Activated gamma-delta T cell treated with Interleukin-2 at 50 U/mL for 16 hours (primary cell): Measurements from ENCODE around the gene AKAP13.

Experiments
- DNase-seq: peaks from one replicate; pipeline ENCODE4 v3.0.0-alpha.2; 2020

The AKAP13 gene

DNA sequence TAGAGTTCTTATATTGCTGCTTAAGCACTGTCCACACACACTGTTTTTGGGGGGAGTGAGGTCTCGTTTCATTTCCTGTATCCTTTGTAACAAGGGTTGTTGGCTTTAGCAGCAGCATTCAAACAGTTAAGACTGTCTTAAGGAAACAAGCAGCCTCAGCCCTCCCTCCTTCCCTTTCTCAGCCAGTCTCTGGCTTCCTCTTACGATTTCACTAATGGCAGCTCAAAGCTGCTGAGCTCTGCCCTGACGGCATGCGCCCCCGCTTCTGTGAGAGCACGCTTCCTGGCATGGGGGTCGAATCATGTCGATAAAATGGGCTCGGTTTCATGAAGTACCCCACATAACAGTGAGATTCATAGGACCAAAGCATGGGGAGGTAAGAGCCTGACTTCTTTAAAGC is 309.3 kb downstream of the AKAP13 start:
- peak; percentile 62 for DNase-seq

DNA sequence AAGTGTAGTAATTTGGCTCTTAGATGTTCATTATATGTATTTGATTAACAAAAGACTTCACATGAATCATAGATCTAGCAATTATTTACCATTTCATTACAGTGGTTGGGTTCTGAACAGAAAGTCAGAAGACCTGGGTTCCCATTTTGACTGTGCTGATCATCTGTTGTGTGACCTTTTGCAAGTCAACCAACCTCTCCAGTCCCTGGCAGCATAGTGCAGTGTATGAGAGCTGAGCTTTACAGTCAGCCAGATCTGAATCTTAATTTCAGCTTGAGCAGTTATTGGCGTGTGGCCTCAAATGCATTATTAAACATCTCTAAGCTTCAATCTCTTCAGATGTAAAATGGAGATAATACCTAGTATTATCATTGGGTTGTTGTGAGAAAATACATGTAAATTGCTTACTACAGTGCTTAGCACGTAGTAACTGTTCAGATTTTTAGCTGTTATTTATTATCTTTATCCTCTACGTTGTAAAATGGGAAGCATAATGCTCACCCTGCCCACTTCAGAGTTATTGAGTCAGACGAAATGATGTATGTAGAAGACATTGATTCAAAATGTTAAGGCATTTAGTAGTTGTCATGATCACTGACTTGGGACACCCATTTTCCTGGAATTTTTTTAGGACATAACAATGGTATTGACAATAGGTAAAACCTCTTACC is 310.3 kb downstream of the AKAP13 start:
- no peak for DNase-seq

DNA sequence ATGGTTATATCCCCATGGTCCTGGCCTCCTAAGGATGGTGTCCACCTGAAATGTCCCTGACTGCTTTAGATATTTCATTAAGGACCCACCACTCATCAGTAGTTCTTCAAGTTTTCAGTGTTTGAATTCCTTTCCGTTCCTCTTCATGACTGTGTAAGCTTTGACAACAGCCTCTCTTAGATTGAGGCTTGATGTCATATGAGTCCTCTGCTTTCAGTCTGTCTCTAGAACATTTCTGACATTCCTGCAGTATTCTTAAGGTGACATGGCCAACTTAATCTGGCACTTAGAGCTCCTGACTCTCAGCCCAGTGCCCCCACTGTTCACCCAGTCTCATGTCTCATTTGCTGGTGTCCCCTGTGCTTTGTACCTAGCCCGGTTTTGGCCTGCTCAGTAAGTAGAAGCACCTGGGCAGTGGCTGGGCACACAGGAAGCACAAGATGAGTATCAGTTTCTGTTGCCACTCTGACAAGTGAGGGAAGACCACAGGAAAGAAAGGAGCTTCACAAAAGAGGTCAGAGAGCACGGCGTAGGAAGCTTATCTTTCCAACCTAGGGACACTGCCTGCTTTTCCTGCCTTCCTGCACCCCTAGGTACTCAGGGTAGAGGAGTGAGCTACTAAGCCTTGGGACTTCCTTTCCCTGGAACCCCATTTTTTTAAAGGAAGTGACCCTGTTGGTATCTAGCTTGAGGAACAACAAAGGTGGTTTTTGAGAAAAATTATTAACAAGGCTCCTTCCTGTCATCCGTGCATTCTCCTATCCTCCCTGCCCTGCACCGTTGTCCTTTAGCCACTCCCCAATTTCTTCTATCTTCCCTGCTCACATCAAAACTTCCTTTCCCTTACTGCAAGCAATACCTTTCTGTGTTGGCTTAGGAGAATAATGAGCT is 311.2 kb downstream of the AKAP13 start:
- peak; percentile 27 for DNase-seq

DNA sequence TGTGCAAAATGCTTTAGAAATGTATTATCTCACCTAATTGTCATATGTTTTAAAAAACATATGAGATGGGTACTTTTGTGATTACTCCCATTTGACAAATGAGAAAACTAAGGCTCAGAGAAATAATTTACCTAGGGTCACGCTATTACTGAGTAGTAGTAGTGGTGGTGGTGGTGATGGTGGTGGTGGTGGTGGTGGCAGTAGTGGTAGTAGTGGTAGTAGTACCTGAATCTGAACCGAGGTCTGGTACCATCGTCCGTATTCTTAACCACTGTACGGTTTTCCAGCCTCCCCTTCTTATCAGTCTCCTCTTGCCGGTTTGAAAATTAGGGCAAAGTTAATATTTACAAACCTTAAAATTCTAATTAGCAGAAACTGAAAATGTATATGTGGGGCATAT is 311.9 kb downstream of the AKAP13 start:
- DNase-seq, result no peak

DNA sequence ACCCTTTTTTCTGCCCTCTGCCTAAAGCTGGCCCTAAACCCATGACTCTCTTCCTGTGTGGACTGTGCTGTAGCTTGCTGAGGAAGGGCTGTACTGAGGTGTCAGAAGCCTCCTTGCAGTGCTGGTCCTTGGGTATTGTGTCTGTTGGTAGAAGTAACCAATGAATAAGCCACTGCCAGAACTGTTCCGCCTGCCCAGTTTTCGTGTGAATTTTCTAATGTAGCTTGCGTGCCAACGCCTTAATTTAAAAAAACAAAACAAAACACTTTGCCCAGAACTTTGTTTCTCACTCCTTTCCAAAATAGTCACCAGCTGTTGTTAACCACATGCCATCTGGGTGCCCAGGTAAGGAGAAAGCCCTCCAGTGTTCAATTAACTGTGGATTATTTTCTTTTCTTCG is 312.5 kb downstream of the AKAP13 start:
- DNase-seq, result peak; percentile 60

DNA sequence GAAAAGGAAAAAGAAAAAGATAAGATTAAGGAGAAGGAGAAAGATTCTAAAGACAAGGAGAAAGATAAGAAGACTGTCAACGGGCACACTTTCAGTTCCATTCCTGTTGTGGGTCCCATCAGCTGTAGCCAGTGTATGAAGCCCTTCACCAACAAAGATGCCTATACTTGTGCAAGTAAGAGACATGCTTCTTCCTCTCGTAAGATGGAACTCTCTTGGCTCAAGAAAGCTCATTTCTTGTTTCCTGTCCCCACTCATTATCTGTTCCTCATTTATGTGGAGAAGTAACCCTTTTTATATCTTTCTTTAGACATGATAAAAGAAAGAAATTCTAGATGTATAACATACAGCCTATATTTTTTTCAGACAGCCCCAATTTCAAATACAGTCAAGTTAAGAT is 312.9 kb downstream of the AKAP13 start:
- no peak for DNase-seq

DNA sequence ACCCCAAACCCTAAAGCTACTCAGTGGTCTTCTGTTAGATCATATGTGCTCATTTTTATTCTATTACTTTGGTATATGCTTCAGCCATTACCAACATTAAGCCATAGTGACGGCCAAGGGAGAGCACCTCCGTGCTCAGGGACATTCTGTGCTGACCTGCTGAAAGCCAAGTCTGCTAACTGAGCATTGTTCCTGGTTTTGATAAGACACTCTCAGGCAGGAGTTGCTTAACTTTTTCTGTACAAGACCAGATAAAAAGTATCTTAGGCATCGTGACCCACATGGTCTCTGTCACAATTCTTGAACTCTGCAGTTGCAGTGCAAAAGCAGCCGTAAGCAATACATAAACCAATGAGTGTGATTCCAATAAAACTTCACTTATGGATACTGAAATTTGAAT is 313.7 kb downstream of the AKAP13 start:
- no peak for DNase-seq

DNA sequence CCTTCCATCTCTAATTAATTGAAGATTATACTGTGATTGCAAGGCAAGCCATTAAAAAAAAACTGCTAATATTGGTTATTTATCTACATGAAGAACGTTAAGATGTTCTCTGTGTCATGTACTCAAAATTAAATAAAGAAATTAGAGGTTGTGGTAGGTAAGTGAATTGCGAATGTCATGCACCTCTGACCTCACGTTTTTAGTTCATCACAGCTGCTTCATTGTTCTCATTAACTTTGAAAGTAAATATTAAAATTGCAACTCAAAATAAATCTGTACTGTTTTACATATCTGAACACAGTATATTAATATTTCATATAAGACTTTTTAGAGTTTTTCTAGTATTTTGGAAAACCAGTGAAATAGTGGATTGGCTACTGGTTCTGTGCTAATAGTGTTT is 320.4 kb downstream of the AKAP13 start:
- DNase-seq, result no peak

DNA sequence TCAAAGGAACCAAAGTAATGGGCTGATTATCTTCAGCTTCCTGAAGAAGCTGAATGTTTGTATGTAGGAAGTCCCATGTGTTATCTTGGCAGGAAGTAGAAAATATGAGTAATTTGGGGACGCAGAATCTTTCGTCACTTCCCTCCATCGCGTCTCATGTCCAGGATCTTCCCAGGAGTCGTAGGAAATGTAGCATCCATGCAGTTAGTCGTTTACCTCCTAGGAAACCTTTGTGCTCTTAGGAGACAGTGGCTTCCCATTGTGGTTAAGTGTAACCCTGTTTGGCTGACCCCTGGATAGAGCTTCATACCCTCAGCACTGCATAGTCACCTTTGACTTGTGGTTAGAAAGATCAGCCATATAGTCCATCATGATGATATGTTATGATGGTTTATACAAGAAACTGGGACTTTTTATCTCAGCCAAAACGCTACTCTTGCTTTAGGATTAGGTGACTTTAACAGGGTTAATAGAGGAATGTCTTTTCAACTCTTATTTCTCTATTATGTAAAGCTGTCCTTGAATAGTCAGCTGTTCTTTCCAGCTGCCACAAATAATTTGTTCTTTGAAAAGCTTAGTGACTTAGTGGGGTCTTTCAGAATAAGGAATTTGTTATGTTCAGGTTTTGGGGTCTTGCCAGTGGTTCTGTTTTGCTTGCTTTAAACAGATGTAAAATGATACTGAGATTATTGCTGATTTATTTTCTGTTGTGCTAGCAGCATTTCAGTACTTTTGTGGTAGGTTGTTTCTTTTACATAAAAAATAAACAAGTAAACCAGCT is 322.1 kb downstream of the AKAP13 start:
- DNase-seq, result peak; percentile 17

DNA sequence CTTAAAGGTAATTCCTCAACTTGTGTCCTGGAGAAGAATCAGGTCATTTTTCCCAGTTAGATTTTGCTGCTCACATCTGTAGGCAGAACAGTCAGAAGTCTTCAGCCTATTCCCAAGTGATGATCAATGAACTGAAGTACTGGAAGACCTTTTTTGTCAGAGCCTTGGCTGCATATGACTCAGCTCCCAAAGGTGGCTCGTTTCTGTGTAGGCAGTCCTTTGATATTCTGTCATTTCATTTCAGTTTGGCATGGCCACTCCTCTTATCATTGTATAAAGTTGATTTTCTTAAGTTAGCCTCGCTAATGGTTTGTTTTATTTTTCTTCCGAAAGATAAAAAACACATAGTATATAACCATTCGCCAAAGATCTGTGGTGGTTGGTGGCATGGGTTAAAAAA is 323.7 kb downstream of the AKAP13 start:
- no peak for DNase-seq

DNA sequence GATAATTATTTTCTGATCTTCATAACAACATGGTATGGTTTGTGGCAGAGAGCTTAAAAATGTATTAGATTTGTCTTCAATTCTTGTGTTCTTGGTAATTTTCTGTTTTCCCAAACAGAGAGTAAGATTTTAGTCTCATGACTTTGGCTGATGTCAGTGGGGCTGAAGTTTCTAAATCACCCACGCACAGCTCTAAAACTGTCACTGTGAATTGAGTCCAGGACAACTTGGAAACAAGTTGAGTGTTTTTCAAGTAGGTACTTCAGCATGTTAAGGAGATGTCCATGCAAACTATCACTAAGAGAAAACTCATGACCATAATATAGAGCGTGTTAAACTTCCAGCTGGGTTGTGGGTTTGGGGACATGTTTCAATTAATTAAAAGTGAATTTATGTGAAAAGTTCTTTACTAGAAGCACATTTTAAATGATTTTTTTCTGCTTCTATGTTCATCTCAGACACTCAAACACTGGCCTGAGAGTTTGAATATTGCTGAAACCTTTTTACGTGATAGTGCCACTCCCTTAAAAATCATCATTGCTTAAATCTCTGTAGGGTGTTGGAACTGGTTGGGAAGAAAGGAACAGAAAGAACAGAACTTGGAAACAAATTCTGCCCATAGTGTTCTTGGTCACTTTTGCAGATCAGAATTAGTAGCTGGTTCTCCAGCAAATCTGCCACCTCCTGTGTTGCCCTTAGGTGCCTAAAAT is 324.5 kb downstream of the AKAP13 start:
- DNase-seq, result no peak

DNA sequence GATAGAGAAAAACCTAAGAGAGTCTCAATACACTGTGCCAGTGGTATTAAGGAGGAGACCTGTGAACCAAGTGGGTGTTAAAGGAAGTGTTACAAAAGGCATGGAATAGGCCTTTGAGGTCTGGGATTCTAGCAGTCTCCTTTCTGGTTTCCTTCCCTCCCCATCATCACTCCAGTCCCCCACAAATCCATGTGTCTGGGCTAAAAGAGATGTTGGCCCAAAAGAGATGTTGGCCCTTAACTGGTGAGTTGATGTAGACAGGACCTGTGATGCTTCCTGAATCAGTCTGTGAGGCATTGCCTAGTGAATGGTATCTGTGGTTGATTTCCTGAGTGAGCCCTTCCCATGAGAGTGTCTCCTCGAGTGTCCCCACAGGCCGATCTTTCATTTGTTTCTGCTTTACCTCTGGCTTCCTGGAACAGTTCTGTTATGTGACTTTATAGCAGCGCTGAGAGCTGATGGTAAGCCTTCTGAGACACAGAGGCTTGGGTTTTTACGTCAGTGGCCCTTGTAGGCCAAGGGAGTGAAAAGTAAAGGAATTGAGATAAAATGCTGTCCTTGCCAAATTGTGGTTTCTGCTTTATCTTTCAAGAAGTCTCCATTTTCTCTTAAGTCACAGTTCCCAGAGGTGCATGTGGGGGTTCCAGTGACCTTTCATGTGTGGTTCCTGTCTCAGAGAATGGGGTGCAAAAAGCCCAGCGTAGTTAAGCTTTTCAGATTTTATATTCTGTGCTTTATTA is 326.5 kb downstream of the AKAP13 start:
- DNase-seq, result peak; percentile 32

DNA sequence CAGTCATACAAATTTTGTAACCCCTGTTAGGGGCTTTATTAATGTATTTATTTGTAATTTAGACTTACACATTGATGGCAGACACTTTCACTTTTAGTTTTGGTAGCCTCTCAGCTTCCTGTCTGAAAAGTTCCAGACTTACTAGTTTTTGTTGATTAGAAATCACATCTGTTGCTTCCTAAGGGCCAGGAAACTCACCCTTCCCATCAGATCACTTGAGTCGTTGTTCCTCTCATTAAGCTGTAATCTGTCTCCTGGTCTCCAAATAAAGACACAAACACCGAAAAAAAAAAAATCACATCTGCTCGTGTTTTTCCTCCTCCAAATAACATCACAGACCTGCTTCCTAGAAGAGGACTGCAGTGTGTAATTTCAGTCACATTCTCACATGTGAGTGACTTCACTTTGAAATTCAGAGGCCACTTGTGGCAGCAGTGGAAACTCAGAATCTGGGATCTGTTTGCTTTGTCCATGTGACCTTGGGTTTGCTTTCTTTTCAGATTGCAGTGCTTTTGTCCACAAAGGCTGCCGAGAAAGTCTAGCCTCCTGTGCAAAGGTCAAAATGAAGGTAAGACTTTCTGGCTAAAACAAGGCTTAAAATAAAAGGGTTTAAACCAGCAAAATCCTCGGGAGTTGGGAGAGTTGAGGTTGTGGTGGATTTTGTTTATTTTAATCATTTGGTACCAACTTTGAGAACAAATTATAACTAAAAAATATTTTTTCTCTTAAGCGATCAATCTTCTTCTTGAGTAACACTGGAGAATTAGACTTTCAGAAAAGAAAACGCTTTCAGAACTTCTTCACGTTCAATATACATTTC is 327.3 kb downstream of the AKAP13 start:
- DNase-seq, result no peak

DNA sequence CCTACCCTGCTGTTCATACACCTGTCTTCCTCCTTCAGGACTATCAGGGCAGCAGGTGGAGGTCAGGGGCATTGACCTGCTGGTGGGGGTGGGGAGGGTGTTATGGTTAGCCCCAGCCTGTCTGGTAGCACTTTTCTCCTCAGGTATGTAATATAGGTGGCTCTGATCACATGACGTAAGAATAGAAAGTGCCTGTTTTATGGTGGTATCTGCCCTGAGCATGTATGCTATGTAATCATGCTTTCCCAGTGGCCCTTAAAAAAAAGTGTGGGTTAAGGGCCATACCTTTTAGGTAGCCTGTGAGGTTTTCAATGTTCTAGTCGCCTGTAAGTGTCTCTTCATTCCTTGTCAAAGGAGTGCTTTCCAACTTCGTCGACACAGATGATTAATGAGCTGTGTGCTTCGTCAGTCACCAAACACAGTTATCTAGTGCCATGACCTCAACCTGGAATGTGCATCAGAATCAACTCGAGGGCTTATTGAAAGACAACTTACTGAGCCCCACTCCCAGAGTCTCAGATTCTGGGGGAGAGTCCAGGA is 328.1 kb downstream of the AKAP13 start:
- DNase-seq, result no peak

DNA sequence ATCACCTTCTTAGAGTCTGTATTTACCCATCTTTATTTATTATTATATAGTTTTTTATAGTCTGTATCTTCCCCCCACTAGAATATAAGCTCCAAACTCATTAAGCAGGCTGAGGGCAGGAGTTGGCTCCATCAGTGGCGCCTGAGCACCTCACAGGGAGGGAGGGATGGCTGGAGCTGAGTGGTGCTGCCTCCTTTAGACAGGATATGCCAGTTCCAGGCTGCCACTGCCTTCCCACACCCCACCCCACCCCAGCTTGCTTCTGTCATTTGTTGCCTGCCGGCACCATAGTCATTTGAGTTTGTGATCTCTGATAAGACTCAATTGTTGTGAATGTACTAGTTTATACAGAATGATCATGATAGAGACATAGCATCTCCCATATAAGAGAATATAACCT is 328.8 kb downstream of the AKAP13 start:
- no peak for DNase-seq

DNA sequence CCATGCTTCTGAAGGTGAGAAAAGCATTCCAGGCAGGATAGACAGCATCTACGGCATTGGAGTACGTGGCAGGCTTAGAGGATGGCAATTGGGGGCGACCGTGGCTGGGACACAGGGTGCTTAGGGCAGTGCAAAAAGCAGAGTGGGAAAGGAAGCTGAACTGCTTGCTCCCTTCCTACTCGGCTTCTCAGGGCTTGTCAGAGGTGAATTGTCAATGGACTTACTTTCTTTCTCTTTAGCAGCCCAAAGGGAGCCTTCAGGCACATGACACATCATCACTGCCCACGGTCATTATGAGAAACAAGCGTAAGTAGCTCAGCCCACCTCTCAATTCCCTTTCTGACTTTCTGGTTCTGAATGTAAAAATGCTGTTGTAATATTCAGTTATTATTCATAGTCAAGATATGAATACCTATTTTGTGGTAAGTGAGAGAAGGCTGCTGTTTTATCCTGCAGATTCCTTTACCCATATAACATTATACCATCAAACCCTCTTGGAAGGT is 330.0 kb downstream of the AKAP13 start:
- DNase-seq, result no peak

DNA sequence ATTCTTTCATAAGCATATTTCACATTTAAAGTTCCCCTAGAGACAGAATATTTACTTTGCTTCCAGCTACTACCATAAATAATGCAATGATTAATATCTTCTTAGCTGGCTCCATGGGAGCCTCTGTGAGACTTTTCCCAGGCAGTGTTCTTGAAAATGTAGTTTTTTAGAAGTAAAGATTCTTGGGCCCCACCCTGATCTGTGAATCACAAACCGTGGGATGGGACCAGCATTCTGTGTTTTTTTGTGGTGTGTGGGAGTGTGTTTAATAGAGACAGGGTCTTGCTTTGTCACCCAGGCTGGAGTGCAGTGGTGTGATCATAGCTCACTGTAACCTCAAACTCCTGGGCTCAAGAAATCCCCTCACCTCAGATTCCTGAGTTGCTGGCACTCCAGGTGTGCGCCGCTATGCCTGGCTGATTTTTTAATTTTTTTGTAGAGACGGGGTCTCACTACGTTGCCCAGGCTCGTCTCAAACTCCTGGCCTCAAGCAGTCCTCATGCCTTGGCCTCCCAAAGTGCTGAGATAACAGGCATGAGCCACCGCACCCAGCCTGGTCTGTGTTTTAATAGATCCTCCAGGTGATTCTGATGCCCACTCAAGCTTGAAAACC is 331.3 kb downstream of the AKAP13 start:
- DNase-seq, result no peak

DNA sequence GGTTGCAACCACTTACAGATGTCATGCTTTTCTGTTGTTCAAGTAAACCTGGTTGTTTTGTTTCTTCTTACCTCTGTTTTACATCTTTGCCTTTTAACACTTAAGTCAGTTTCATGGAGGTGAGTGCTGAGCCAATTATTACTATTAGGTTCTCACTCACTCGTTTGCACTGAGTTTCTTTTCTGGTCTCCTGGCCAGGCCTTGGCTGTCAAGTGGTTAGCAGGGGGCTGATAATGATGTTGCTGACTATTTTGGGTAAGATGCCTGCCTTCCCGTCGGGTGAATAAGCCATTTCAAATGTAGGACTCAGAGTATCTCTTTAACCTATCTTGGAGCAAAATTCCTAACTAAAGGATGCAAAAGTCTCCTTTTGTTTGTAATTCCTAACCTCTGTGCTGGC is 335.9 kb downstream of the AKAP13 start:
- no peak for DNase-seq

DNA sequence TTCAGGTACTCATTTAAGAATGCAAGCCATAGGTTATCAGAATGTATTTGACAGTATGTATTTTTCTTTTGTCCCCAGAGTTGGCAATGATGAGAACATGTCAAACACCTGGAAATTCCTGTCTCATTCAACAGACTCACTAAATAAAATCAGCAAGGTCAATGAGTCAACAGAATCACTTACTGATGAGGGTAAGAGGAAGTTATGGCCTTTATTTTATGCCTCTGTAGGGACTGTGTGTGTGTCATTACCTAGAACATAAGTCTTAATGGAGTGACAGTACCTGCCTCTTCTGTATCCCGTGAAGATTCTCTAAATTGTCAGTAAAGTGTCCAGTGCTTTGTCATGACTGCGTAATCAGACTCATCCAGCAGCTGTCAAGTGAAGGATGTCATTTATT is 336.8 kb downstream of the AKAP13 start:
- no peak for DNase-seq

DNA sequence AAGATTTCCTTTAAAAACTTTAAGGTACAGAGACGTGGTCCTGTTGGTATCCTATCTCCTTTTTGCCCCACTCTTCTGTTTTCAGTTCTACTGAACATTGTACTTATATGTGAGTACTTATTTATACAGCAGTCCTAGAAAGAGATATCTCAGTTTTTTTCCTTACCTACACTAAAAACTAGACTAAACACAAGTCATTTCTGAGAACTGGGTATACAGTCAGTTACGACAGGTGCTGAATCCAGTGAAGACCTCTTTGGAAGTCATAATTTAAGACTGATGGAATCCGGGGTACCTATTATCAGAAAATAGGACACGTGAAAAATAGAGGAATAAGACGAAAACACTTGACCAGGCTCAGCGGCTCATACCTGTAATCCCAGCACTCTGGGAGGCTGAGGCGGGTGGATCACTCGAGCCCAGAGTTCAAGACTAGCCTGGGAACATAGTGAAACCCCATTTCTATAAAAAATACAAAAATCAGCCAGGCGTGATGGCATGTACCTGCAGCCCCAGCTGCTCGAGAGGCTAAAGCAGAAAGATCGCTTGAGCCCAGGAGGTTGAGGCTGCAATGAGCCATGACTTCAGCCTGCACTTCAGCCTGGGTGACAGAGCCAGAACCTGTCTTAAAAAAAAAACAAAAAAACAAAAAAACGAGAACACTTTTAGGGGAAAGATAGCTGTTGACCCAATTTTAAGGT is 338.0 kb downstream of the AKAP13 start:
- no peak for DNase-seq
